ENCODE data around the gene VSTM2L.

Gene VSTM2L

DNA sequence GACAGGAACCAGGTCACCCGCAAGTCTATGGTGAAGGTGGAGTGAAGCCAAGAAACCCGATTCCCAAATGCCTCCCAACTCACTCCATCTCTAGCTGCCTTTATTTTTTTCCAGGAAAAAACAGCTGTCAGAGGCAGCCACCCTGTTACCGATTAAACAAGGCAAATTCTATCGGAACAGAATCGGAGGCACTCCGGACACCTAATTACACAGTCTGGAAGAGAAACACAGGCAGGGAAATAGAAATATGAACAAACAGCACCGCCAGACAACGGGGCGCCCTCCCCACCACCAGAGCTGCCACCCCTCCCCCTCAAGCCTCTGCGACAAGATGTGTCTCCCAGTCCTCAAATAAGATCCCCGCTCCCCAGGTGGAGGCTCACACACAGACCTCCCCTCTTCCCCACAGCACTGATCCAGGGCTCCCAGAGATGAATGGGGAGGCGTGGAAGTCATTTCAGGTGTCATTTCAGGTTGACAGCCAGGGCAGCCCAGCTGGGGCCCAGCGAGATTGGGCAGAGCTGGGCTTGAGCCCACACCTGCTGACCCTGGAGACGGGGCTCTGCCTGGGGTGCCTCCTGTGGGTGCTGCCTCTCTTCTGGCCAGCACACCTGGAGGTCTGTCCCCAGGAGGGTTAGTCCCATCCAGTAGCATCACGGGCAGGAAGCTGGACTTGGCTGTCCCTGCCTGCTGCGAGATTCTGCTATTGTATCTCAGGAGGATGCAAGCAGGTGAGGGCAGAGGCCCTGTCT is 19.8 kb upstream of the VSTM2L start:
- TF ChIP-seq, protein P1, sequence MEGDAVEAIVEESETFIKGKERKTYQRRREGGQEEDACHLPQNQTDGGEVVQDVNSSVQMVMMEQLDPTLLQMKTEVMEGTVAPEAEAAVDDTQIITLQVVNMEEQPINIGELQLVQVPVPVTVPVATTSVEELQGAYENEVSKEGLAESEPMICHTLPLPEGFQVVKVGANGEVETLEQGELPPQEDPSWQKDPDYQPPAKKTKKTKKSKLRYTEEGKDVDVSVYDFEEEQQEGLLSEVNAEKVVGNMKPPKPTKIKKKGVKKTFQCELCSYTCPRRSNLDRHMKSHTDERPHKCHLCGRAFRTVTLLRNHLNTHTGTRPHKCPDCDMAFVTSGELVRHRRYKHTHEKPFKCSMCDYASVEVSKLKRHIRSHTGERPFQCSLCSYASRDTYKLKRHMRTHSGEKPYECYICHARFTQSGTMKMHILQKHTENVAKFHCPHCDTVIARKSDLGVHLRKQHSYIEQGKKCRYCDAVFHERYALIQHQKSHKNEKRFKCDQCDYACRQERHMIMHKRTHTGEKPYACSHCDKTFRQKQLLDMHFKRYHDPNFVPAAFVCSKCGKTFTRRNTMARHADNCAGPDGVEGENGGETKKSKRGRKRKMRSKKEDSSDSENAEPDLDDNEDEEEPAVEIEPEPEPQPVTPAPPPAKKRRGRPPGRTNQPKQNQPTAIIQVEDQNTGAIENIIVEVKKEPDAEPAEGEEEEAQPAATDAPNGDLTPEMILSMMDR (IDR thresholded peaks at IDR 0.05; ENCODE audit: low read depth, low read length), result no peak
- no peaks in the 10 kb centered on the region for H3K36me3 ChIP-seq
- H3K27me3 ChIP-seq, result no peaks in the 10 kb centered on the region
- peaks cover 42% of the 10 kb centered on the region for H3K4me1 ChIP-seq
- no peaks in the 10 kb centered on the region for H3K9me3 ChIP-seq
- no peak overlapping the region for H3K4me3 ChIP-seq (ENCODE audit: low read depth, low read length)
- no peak for DNase-seq

DNA sequence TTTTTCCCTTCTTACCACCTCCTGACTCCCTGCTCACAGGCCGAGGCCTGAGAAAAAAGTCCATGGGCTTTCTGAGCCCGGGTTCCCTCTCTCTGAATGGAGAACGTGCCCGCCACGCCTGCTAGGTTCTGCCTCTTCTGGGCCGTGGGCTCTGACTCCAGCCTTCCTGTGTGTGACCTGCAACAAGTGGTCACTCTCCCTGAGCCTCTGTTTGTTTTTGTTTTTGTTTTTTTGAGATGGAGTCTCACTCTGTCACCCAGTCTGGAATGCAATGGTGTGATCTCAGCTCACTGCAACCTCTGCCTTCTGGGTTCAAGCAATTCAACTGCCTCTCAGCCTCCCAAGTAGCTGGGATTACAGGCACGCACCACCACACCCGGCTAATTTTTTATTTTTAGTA is 17.9 kb upstream of the VSTM2L start:
- no peak for DNase-seq
- no peaks in the 10 kb centered on the region for H3K36me3 ChIP-seq
- peaks cover 34% of the 10 kb centered on the region for H3K4me1 ChIP-seq
- no peaks in the 10 kb centered on the region for H3K9me3 ChIP-seq
- no peak overlapping the region for H3K4me3 ChIP-seq (ENCODE audit: low read depth, low read length)
- TF ChIP-seq, protein P1 (IDR thresholded peaks at IDR 0.05; ENCODE audit: low read depth, low read length), result no peak
- no peaks in the 10 kb centered on the region for H3K27me3 ChIP-seq

DNA sequence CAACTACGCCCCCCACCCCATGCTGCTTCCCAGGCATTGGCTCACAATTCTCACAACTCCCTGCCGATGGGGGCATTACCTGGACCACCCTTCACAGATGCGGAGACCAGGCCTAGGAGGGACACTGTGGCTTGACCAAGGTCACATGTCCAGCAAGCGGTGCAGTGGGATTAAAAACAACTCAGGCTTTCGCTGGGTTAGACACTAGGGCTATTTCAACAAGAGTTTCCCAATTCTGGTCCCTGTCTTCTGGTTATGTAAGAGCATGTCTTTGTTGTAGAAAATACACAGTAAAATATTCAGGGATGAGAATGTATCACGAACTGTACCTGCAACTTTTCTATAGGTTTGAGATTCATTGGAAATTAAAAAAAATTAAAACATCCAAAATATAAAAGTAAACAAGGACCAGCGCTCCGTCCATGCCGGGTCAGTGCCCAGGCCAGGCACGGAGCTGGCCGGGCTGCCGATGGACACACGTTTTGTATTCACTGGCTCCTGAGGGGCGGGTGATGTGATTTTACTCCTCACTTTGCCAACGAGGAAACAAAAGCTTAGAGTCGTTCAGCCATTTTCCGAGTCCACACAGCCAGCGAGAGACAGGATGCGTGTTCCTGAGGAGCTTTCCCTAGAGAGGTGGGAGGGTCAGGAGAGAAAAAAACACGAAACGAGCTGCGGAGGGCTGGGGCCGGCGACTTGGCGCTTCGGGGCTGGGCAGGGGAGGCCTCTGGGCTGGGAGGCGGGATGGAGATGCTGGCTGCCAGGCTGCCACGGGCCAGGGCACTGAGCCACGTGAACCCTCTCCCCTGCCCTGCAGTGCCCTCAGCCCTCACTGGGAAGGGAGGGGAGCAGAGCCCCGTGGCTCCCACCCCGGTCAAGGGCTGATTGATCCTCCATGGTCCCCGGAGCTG is 17.1 kb upstream of the VSTM2L start:
- Histone ChIP-seq H3K9me3 (no peaks in the 10 kb centered on the region), H3K36me3 (no peaks in the 10 kb centered on the region), H3K4me3 (ENCODE audit: low read depth, low read length) (no peak overlapping the region), H3K27me3 (no peaks in the 10 kb centered on the region), H3K4me1 (peaks cover 34% of the 10 kb centered on the region)
- DNase-seq, result no peak
- TF ChIP-seq, protein P1 (IDR thresholded peaks at IDR 0.05; ENCODE audit: low read depth, low read length), result no peak

DNA sequence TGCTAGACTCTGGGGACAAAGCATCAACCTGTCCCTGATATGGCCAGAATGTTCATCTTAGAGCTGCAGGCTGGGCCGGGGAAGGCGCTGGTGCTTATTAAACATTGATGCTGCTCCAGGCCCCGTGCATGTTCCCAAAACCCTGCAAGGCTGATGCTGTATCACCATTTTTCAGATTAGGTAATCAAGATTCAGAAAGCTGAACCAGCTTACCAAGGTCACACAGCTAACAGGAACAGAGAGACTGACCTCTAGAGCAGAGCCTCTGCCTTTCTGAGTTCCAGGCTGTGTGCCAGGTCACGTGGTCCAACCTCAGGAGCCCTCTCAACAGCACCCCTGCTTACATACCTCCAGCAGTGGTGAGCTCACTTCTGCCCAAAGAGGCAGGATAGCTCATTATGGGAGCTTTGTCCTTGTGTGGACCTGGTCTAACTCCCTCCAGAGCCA is 16.1 kb upstream of the VSTM2L start:
- TF ChIP-seq, protein P1 (IDR thresholded peaks at IDR 0.05; ENCODE audit: low read depth, low read length), result no peak
- H3K4me3 ChIP-seq (ENCODE audit: low read depth, low read length), result no peak overlapping the region
- peak; percentile 55 for DNase-seq
- no peaks in the 10 kb centered on the region for H3K27me3 ChIP-seq
- H3K36me3 ChIP-seq, result no peaks in the 10 kb centered on the region
- H3K9me3 ChIP-seq, result no peaks in the 10 kb centered on the region
- peaks cover 24% of the 10 kb centered on the region for H3K4me1 ChIP-seq

DNA sequence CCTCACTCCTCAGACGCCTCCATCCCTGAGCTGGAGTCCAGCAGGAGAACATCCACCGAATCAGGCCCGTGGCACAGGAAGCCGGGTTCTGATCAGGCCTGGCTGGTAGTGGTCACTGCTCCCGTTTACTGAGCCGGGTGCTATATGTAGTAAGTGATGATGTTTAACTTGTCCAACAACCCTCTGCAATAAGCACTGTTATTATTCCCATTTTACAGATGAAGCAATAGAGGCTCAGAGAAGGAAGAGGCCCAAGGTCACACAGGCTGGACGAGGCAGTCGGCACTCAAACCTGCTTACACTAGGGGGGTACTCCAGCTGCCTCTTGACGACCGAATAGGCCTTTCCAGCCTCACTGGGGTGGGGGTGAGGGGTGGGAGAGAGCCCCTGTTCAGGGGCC is 14.3 kb upstream of the VSTM2L start:
- peaks cover 8% of the 10 kb centered on the region for H3K4me1 ChIP-seq
- H3K4me3 ChIP-seq (ENCODE audit: low read depth, low read length), result no peak overlapping the region
- DNase-seq, result no peak
- TF ChIP-seq, protein P1 (IDR thresholded peaks at IDR 0.05; ENCODE audit: low read depth, low read length), result no peak
- H3K9me3 ChIP-seq, result no peaks in the 10 kb centered on the region
- no peaks in the 10 kb centered on the region for H3K27me3 ChIP-seq
- H3K36me3 ChIP-seq, result no peaks in the 10 kb centered on the region

Data from BE2C (cell line).